Activated CD8-positive, alpha-beta memory T cell treated with anti-CD3 and anti-CD28 coated beads for 4 hours (primary cell): ENCODE results near the gene SPEG.

Experiments used
- DNase-seq, 2 donors: peaks; one replicate each; pipeline ENCODE4 v3.0.0-alpha.2; 2020; ENCODE audit warnings: low read depth in 2 of 2

Gene SPEG

GRCh38 chr2:219547621-219548020 is 113.0 kb downstream of the SPEG start:
- DNase-seq: no peak
